NB4 (cell line): ENCODE data around the gene SUGP2.

ENCODE experiments used
- DNase-seq: peaks from one replicate; pipeline ENCODE4 v3.0.0; 2010; ENCODE audit warnings: low read depth
- H3K4me3 ChIP-seq: one replicate; pipeline ENCODE4 v1.5.1; 2011; ENCODE audit warnings: mild to moderate bottlenecking, low read depth, low read length, moderate library complexity
- CTCF ChIP-seq: IDR thresholded peaks from one replicate; pipeline ENCODE4 v1.5.1; 2012; ENCODE audit warnings: low read depth, low read length
- MAX ChIP-seq: IDR thresholded peaks from 2 replicates; pipeline ENCODE4 v1.6.1; 2011; ENCODE audit warnings: low read depth, low read length
- MYC ChIP-seq: IDR thresholded peaks from 2 replicates; pipeline ENCODE4 v1.6.1; 2011; ENCODE audit warnings: low read depth, low read length
- POLR2A ChIP-seq: IDR thresholded peaks from 2 replicates; pipeline ENCODE4 v1.6.1; 2011; ENCODE audit warnings: mild to moderate bottlenecking; ENCODE audit not compliant: insufficient read length; ENCODE audit errors: extremely low read depth

The SUGP2 gene

GRCh38 chr19:19064811-19065745, 31.8 kb upstream of the SUGP2 start:
- peak overlapping the region; percentile 69 for H3K4me3 ChIP-seq
- TF ChIP-seq MYC (no peak; the same call in 1 of the 2 replicates), CTCF (no peak), POLR2A (no peak), MAX (no peak)
- DNase-seq, result peak; percentile 49

- TF ChIP-seq CTCF, result no peak
- TF ChIP-seq MAX, result no peak
- TF ChIP-seq MYC, result no peak
- TF ChIP-seq POLR2A, result no peak
- no peak for DNase-seq
- peak overlapping the region; percentile 69 for H3K4me3 ChIP-seq
Observed at GRCh38 chr19:19064098-19064722, 30.9 kb upstream of the SUGP2 start.

DNA sequence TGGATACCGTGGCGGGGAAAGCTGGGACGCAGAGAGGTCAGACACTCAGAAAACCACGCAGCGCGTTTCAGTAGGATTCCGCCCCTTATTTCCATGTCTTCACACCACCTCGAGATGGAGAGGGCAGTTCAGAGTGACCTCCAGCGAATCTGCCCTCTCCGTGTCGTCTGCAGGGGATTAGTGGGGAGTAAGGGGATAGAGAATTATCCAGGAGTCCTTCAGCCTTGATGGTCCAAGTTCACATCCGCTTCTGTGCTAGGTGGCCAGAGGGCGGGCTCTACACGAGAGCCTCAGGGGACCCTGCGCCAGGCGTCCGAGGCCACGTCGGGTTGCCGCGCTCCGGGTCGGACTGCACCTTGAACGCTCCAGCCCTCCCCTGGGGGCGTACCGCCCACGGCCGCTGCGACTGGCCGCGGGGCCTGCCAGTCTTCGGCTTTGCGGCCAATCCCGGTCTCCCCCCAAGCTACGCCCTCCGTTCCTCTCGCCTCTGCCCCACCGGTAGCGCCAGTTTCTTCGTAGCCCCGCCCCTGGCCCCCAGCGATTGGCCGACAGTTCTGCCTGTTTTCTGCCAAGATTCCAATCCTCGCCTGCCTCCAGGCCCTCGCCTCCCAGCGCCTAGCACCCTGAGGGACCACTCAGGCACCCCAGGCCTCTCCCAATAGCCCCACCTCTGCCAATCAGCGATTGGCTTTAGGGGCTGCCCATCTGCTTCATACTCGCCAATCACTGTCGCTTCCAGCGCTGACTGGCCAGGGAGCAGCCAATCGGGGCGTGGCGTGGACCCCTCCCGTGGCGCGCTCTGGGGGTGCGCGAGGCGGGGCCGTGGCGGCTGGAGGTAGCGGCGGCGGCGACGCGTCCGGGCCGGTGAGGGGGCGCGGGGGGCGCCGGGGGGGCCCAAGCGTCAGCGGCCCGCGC, 30.1 kb upstream of the SUGP2 start, which contains the start of gene SLC25A42:
Gene SLC25A42 (plus strand): TSS at position 812 of the 915 bp plus-strand sequence. CDS start 32,131 bp downstream, outside the sequence.
- no peak for TF ChIP-seq CTCF
- peak; percentile 47 for TF ChIP-seq MAX
- TF ChIP-seq POLR2A, result peak; percentile 44
- peak within 1 kb of the TSS; percentile 69 for H3K4me3 ChIP-seq
- DNase-seq, result peak; percentile 99

GRCh38 chr19:19062454-19063182, 29.3 kb upstream of the SUGP2 start:
- DNase-seq, result peak; percentile 69
- TF ChIP-seq MAX, result no peak
- TF ChIP-seq POLR2A, result no peak
- TF ChIP-seq CTCF, result no peak
- no peak for TF ChIP-seq MYC
- peak overlapping the region; percentile 46 for H3K4me3 ChIP-seq

DNA sequence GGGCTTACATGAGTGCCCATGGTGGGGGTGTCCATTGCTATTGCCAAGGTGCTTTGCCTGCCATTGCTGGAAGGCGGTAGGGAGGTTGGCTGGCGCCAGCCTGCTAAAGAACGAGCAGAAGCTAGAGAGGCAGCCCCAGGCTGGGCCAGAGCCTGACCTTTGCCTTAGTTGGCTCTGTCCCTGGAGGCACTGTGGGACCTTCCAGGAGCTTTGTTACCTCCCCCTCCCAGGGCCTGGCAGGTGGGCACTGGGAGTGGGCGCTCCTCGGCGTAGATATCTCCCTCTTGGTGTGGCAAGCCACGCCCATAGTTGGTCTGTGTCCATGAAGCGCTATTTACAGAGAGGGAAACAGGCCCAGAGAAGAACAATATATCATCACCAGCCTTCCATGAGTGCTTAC, 28.2 kb upstream of the SUGP2 start:
- no peak for TF ChIP-seq POLR2A
- TF ChIP-seq CTCF, result no peak
- no peak for TF ChIP-seq MYC
- no peak for TF ChIP-seq MAX
- no peak overlapping the region for H3K4me3 ChIP-seq
- DNase-seq, result no peak
